Melanocyte of skin (primary cell): ENCODE measurements around the gene FADS3. TPM values are rescaled to one million over a fixed set of nuclear protein-coding genes. Genes with fewer than 3 reads are reported as not detected.

Experiments used
- small RNA-seq, 2 donors: library from RNA; depleted of rRNA; stranded (forward); fragments of <200 nt; gene quantifications; one replicate each; pipeline ENCODE3, GENCODE V24; 2012
- total RNA-seq, 2 donors: library from RNA; depleted of rRNA; stranded (reverse); fragments of >200 nt; gene quantifications; 2 replicates each; pipeline ENCODE4 v1.2.3, GENCODE V29; 2012

The FADS3 gene
- 100 to 1,000 TPM in 1 of 2 donors, 10 to 100 TPM in 1; 65.7 to 134 TPM for total RNA-seq

GRCh38 chr11:61891331-61892084 lies at the start of gene FADS3:
TSS of gene FADS3 (minus strand) at chr11:61891545. CDS start at chr11:61891381, 164 bp downstream.

GRCh38 chr11:61917334-61918109 lies 26.2 kb upstream of the FADS3 start, which contains the start of gene RAB3IL1:
TSS of gene RAB3IL1 (minus strand) at chr11:61917566. CDS start at chr11:61917367, 199 bp downstream.

GRCh38 chr11:61827571-61828378 lies 63.6 kb downstream of the FADS3 start, which contains the start of gene FADS2:
TSS of gene FADS2 (plus strand) at chr11:61828300. CDS start at chr11:61828391, 91 bp downstream.

Small RNAs within 50 kb of the gene (small RNA-seq; reads per million reads assigned to genes)
- gene MIR6746 (0 to 0.12 reads per million in 2 donors), gene RNU6-1243P (0 reads per million in 2 donors)

Other genes starting within 250 kb of the FADS3 start
- 1 to 10 TPM; 2.0 to 2.4 TPM for gene DAGLA, start 211.2 kb downstream of the FADS3 start, total RNA-seq
- gene MYRF, start 138.9 kb downstream of the FADS3 start, total RNA-seq: 1 to 10 TPM in 1 of 2 donors, under 1 TPM in 1; 0.33 to 1.7 TPM
- gene TMEM258, start 98.9 kb downstream of the FADS3 start, total RNA-seq: 10 to 100 TPM; 62.3 to 85.3 TPM
- 100 to 1,000 TPM in 1 of 2 donors, 10 to 100 TPM in 1; 56.4 to 110 TPM for gene FEN1, start 98.6 kb downstream of the FADS3 start, total RNA-seq
- 100 to 1,000 TPM in 1 of 2 donors, 10 to 100 TPM in 1; 96.6 to 101 TPM for gene FADS1, start 74.5 kb downstream of the FADS3 start, total RNA-seq
- 100 to 1,000 TPM; 316 to 379 TPM for gene FADS2, start 63.2 kb downstream of the FADS3 start, total RNA-seq
- gene RAB3IL1, start 26.0 kb upstream of the FADS3 start, total RNA-seq: 10 to 100 TPM in 1 of 2 donors, 1 to 10 TPM in 1; 10.0 to 15.0 TPM
- 10 to 100 TPM in 1 of 2 donors, 1 to 10 TPM in 1; 7.0 to 60.9 TPM for gene BEST1, start 58.8 kb upstream of the FADS3 start, total RNA-seq
- gene FTH1, start 76.1 kb upstream of the FADS3 start, total RNA-seq: 100 to 1,000 TPM; 643 to 857 TPM
- 100 to 1,000 TPM in 1 of 2 donors, 10 to 100 TPM in 1; 93.9 to 129 TPM for gene INCENP, start 232.5 kb upstream of the FADS3 start, total RNA-seq